GM19238 (cell line): ENCODE data around the gene ANKIB1.

ENCODE experiments used
- DNase-seq: peaks from one replicate; pipeline ENCODE4 v3.0.0; 2011; ENCODE audit warnings: low spot score; ENCODE audit not compliant: insufficient read length

The ANKIB1 gene

DNA sequence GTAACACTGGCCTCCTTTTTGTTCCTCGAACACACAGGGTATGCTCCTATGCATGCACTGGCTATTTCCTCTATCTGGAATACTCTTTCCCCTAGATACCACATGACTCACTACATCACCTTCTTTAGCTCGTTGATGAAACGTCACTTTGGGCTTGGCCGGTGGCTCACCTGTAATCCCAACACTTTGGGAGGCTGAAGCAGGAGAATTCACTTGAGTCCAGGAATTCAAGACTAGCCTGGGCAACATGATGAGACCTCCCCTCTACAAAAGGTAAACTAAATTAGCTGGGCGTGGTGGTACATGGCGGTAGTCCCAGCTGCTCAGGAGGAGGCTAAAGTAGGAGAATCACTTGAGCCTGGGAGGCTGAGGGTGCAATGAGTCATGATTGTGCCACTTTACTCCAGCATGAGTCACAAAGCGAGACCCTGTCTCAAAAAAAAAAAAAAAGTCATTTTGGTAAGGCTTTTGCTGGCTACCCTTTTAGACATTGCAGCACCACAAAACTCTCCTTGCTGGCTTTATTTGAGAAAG is 14.5 kb downstream of the ANKIB1 start:
- no peak for DNase-seq

- DNase-seq, result no peak
Measured at GRCh38 chr7:92266415-92267241, 20.9 kb downstream of the ANKIB1 start.

DNA sequence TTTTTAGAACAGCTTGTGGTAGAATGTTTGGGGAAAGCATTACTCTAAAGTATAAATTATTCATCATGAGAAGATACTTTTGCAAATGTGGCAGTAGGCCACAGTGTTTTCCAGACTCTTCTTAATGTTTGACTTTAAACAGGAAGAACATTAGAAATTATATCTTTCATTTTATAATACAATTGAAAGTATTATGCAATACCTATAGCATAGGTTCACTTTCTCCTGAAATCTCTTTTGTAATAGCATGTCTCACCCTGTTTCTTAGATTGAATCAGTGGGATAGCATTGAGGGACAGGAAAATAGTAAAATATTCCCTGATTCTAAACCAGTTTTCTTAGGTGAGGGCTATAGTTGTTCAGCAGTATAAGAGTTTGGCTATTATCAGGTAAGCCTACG is 23.1 kb downstream of the ANKIB1 start:
- DNase-seq, result no peak

DNA sequence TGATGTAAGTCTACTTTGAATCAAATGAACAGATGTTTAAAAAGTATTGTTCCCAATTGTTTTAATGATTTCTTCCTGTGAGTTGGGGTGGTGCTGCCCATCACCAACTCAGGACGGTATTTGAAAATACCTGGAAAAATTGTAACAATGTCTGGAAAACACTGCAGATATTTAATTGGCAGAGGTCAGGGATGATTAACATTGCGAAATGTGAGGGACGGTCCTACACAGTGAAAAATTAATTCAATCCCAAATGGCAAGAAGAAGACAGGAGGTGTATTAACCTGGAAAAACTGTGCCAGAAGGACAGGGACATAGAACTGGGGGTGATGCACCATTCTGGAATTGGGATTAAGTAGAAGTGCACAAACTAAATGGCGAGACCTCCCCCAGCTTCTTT is 29.6 kb downstream of the ANKIB1 start:
- DNase-seq, result no peak

DNA sequence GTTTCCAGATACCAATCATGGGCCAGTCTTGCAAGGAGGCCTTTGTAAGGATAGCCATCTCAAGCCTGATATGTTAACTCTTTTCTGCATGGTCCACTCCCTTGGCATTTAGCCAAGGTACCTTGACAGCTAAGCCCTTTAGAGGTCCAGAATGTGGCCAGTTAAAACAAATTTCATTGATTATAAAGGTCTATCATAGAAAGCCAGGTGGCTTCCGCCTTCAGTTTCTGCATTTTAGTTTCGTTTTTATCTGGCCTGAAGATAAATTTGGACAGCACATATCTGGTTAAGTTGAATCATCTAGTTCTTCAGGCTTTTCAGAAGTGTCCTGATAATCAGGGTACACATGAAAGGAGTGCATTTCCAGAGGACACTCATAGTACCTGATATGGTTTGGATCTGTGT is 30.7 kb downstream of the ANKIB1 start:
- DNase-seq, result no peak

DNA sequence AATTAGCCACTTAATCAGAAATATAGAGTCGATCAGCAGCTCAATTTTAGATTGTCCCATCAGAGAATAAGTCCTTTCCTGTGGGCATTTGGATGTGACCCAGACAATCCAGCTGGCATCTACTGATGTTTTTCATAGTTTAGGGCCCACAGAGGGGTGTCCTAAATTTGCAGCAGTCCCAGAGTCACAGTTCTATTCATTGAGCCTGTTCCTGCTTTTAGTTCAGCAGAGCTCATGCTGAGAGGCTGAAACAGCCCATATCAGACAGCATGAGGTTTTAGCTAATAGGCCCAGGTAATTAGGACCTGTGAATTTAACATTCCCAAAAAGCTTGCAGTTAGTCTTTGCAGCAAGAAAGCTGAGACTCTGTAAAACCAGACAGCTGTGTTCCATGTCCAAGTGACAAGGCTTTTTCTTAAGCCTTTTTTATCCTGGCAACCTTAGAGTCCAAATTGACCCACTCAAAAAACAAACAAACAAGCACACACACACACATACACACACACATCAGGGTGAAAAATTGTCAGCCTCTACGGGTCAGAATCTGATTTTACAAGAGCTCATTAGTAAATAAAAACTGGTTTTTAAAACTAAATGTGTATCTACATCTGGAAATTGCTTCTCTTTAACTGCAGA is 33.7 kb downstream of the ANKIB1 start:
- DNase-seq, result no peak

GRCh38 chr7:92281031-92281430 is 35.3 kb downstream of the ANKIB1 start:
- DNase-seq, result no peak

DNA sequence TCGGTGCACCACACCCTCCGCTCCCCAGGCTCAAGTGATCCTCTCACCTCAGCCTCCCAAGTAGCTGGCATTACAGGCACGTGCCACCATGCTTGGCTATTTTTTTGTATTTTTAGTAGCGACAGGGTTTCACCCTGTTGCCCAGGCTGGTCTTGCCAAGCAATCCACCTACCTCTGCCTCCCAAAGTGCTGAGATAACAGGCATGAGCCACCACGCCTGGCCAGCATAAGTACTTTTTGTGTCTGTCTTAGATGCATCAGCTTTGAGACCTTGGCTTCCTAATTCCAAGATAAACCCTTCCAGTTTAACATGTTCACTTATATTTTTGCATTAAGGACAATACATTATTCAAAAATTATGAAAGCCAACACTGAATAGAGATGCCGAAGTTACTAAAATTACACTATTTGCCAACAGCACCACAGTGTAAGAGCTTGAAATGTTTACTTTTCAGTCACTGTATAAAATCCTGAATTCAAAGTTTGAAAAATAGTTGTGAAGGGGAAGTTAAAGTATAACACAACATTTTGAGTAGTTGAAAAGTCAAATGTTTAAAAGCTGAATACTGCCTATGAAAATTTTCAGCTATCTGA is 36.5 kb downstream of the ANKIB1 start:
- DNase-seq, result no peak

DNA sequence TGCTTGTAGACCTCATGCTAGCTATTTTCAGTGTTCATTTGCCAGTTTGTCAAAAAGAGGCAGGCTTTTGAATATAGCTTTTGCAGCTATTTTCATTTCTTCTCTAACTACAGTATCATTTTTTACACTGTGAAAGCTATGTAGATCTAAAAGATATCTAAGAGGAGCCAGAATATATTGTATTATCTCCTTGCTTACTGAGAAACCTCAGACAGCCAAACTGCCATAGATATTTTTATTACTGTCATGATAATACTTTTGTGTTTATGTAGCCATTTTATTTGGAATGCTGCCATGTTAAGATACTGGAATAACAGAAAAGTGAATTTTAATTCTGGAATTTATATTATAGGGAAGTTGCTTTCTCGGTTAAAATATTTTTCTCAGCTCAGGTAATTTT is 37.2 kb downstream of the ANKIB1 start:
- DNase-seq, result no peak

- no peak for DNase-seq
Measured at GRCh38 chr7:92289321-92289720, 43.5 kb downstream of the ANKIB1 start.

DNA sequence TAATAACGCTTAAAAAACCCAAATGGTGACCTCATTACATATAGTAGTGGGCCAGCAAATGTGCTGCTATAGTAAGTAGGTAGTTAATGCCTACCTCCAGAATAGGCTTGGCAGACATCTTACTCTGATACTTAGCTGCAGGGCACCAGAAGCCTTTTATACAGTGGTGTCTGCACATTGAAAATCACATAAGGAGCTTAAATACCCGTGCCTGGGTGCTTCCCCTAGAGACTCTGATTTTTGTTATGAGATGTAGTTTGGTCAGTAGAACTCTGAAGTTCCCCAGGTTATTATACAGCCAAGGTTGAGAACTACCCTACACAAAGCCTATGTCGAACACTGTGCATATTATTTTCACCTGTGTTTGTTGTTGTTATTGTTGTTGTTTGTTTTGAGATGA is 47.2 kb downstream of the ANKIB1 start:
- DNase-seq, result no peak

- no peak for DNase-seq
Measured at GRCh38 chr7:92293896-92294590, 48.3 kb downstream of the ANKIB1 start.

DNA sequence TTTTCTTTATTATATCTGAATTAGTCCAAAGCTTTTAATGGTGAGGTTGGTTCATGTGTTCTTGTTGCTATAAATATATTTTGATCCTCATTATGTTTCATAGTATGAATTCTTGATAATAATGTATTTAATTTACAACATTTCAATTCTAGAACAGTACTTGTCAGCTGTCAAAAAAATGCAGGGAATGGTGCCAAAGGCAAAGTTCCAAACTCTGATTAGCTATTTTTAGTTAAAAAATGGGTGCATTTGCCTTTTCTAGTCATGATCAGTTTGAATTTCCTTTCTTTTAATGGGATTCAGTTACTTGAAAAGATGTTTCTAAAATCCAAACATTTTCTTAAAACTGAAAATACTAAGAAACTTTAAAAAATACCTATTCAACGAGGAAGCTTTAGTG is 49.6 kb downstream of the ANKIB1 start:
- no peak for DNase-seq

DNA sequence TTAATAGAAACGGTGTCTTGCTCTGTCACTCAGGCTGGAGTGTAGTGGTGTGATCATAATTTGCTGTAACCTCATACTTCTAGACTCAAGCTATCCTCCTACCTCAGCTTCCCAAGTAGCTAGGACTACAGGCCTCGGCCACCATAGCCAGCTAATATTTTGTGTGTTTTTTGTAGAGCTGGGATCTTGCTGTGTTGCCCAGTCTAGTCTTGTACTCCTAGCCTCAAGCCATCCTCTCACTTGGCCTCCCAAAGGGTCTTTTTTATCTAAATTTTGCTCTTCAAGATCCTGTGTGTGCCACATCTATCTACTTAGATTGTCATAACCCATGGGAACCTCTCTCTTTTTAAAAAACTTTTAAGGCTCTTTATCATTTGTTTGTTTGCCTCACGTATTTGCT is 50.5 kb downstream of the ANKIB1 start:
- DNase-seq, result no peak

DNA sequence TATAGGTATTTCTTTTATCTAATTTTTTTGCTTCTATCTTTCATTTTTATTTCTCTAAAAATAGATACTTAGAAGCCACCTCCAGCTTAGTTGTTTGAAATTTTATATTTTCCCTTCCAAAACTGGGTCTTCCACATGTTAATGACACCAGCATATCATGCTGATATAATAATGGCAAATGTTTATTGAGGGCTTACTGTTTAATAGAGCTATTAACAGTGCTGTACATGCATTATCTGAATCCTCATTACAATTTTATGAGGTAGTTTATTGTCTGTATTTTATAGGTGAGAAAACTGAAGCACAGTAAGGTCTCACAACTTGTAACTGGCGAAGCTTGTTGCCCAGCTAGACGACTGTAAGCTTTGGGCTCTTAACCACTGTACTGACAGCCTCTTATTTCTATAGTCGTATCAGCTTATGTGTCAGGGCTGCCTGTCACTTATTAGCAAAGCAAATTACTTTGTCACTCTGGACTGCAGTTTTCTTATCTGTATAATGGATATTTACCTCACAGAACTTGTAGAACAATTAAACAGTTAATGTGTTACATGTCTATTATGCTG is 51.2 kb downstream of the ANKIB1 start:
- no peak for DNase-seq

DNA sequence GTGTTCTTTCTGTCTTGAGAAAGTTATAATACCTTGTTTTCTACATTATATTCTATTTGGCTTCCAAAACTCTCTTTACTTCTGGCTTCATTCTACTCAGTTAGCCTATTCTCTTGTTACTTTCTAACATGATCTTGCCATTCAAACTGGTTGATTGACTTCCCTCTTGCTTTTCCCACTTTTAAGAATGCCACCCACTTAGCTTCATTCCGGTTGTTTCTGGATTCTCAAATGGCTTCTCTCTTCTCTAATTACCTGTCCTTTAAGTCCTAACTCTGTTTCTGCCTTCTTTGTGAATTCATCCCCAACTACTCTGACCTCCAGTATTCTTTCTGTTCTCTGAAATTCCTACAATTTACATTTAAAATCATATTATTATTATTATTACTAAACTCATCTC is 52.0 kb downstream of the ANKIB1 start:
- no peak for DNase-seq

DNA sequence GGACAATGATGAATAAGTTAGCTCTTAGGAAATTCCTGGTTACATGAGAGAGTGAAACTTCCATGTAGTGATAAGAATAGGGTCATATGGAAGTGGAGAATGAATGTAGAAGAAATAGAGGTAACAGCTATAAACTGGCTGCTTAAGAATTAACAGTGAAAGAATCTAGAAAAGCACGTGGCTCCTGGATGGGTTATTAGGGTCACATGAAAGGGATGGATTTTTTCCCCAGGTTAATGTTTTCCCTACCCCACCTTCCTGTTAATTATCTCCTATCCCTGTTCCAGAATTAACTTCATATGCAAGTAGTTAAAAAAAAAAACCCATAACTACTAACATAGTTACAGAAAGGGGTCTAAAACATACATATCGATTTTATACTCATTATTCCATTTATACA is 58.0 kb downstream of the ANKIB1 start:
- DNase-seq, result no peak

DNA sequence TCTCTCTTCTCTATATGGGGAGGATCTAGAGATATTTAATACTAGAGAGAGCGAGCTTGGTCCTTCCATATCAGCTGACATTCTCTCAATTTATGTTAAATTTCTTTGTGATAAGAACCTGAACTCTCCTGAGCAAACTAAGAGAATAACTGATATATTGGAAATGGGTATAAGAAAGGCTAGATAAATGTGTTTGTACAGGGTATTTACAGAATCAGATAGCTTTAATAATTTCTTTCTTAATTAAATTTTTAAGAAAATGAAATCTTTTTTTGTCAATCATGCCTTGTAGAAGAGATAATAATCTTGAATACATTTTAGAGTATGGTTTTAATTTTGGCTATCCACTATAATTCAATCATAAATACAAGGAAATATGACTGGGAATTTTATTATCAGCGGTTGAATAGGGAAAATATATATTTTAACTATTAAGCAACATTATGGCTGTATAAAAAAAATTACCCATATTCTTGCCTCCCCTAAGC is 58.7 kb downstream of the ANKIB1 start:
- no peak for DNase-seq

- DNase-seq, result no peak
Measured at GRCh38 chr7:92306153-92306552, 60.4 kb downstream of the ANKIB1 start.

DNA sequence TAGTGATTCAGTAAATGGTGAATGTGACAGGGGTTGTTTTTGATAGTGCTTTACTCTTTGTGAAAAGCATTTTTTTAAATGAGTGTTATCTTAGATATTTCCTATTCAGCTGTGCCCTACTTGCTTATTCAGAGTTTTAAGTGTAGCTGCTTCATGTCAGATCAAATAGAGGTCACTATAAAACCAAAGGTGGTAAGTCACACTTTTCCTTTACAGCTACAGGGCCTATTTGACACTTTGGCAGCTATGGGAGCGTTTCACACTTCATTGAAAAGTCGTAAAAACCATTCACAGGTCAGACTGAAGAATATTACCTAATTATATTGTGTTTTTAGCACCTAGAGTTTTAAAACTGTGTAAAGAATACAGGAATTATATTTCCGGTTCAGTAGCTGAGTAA is 67.3 kb downstream of the ANKIB1 start:
- no peak for DNase-seq

DNA sequence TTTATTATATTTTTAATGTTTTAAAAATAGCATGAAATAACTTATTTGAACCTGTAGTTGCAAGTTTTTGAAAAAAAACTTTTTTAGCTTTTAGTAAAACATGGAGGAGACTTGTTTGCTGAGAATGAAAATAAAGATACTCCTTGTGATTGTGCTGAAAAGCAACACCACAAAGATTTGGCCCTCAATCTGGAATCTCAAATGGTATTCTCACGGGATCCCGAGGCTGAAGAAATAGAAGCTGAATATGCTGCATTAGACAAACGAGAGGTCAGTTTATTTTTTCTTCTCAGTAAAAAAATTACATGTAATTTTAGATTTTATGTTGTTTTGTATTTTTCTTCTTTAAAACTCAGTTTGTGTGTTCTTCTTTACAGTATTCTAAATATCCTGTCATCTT is 73.5 kb downstream of the ANKIB1 start:
- DNase-seq, result no peak
